Measurements from ENCODE around the gene MORN1. TPM values are rescaled to one million over a fixed set of nuclear protein-coding genes. Genes with fewer than 3 reads are reported as not detected.
A peak's percentile ranks its signal among the peaks of the same experiment; 100 is the strongest.

The MORN1 gene
- total and polyA plus RNA-seq, 4 donors, result 5.2 to 23.9 (median 13.9) TPM

DNA sequence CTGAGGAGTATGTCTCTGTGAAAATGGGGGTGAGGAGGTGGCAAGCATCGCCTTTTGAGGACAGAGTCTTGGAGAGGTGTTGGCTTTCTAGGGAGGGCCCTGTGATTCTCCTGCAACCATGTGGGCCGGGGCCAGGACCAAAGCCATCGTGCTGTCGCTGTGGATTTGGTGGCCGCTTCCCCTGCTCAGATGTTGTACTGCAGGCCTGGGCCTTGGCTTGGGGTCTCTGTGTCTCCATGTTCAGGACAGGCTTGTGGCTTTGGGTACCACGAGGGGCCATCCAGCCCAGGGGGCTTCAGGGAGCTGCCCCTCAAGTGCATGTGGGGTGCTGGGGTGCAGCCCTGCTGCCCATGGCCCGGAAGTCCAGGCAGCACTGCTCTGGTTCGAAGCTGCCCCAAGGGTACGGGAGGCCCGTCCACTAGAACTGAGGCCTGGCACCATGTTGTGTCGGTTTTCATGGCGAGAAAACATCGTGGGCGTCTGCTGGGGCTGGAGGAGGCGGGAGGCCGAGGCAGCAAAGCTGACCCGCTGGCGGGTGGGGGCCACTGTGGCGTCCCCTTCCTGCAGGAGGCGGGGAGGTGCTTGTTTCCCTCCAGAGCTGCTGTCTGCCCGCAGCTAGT lies 107.9 kb downstream of the MORN1 start:
- H3K9ac ChIP-seq (ENCODE audit: insufficient read depth in 1 of 2, low read length in 2 of 2), result no peak overlapping the region
- H3K36me3 ChIP-seq (ENCODE audit: control insufficient read depth in 4 of 4, insufficient read depth in 4 of 4, low read length in 4 of 4), result peaks cover 0 to 7% (median 3%) of the 10 kb centered on the region in 4 donors
- H3K4me3 ChIP-seq, result no peak overlapping the region
- H3K27me3 ChIP-seq (ENCODE audit: control insufficient read depth in 3 of 3, insufficient read depth in 3 of 3, low read length in 2 of 3), result no peaks in the 10 kb centered on the region
- no peak for TF ChIP-seq CTCF (IDR thresholded peaks at IDR 0.05; ENCODE audit: control extremely low read depth, extremely low read depth)
- peak overlapping the region in 1 of 2 donors; percentile 3 for H3K27ac ChIP-seq (ENCODE audit: low read depth in 1 of 2, low read length in 1 of 2)
- peaks cover 6 to 36% (median 18%) of the 10 kb centered on the region in 5 donors for H3K4me1 ChIP-seq (ENCODE audit: control insufficient read depth in 5 of 5, insufficient read depth in 5 of 5, low read length in 5 of 5)
- no peak for ATAC-seq (ENCODE audit: insufficient read depth, low FRiP score)
- DNase-seq, result no peak
- no peaks in the 10 kb centered on the region for H3K9me3 ChIP-seq (ENCODE audit: control insufficient read depth in 4 of 4, insufficient read depth in 3 of 4, low read length in 3 of 4)
- 89 to 92% methylated on average over 20 to 21 of the region's 21 CpGs for WGBS, 2 donors

DNA sequence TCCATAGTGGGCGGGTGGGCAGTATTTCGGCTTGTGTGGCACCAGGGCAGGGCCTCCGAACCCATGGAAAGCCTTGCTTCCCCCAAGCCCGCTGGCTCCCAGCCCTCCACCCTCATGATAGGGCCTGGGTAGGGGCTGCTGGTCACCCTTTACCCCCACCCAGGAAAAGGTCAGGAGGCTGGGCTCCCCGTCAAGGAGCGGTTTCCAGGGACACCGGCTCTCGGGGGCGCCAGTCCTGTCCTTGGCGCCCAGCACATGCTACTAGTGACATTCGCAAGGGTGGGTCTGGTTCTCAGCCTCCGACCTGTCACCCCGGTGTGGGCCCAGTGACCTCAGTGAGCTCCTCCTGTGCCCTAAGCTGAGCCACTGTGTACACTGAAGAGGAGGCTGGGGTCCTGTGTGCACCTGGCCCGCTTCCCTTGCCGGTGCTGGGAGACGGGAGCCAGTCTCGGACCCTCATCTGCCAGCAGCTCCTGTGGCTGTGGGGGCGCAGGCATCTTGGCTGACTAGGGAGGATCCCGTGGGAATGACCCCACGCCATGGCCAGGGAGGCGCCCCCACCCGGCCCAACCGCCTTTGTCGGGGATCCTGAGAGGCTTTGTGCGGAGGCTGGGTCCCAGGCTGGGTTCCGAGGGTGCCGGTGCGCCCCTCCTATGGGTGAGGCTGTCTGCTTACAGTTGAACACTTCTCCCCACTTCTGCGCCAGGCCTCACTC lies 108.6 kb downstream of the MORN1 start:
- DNase-seq (no peak), ATAC-seq (ENCODE audit: insufficient read depth, low FRiP score) (no peak)
- Histone ChIP-seq H3K4me1 (ENCODE audit: control insufficient read depth in 5 of 5, insufficient read depth in 5 of 5, low read length in 5 of 5) (peaks cover 9 to 41% (median 26%) of the 10 kb centered on the region in 5 donors), H3K27ac (ENCODE audit: low read depth in 1 of 2, low read length in 1 of 2) (peak overlapping the region in 1 of 2 donors; percentile 3), H3K27me3 (ENCODE audit: control insufficient read depth in 3 of 3, insufficient read depth in 3 of 3, low read length in 2 of 3) (no peaks in the 10 kb centered on the region), H3K4me3 (no peak overlapping the region), H3K9me3 (ENCODE audit: control insufficient read depth in 4 of 4, insufficient read depth in 3 of 4, low read length in 3 of 4) (no peaks in the 10 kb centered on the region), H3K36me3 (ENCODE audit: control insufficient read depth in 4 of 4, insufficient read depth in 4 of 4, low read length in 4 of 4) (peaks cover 0 to 8% (median 4%) of the 10 kb centered on the region in 4 donors), H3K9ac (ENCODE audit: insufficient read depth in 1 of 2, low read length in 2 of 2) (no peak overlapping the region)
- no peak for TF ChIP-seq CTCF (IDR thresholded peaks at IDR 0.05; ENCODE audit: control extremely low read depth, extremely low read depth)
- WGBS, 2 donors, result 95% methylated on average over 29 of the region's 29 CpGs

GRCh38 chr1:2279817-2280216 lies 111.5 kb downstream of the MORN1 start:
- peak overlapping the region; percentile 37 to 69 for H3K9ac ChIP-seq (ENCODE audit: insufficient read depth in 1 of 2, low read length in 2 of 2)
- H3K27ac ChIP-seq (ENCODE audit: low read depth in 1 of 2, low read length in 1 of 2), result peak overlapping the region in 1 of 2 donors; percentile 89
- TF ChIP-seq CTCF (IDR thresholded peaks at IDR 0.05; ENCODE audit: control extremely low read depth, extremely low read depth), result no peak
- H3K4me1 ChIP-seq (ENCODE audit: control insufficient read depth in 5 of 5, insufficient read depth in 5 of 5, low read length in 5 of 5), result peaks cover 22 to 60% (median 52%) of the 10 kb centered on the region in 5 donors
- no peak for DNase-seq
- no peaks in the 10 kb centered on the region for H3K27me3 ChIP-seq (ENCODE audit: control insufficient read depth in 3 of 3, insufficient read depth in 3 of 3, low read length in 2 of 3)
- no peak overlapping the region for H3K4me3 ChIP-seq
- H3K9me3 ChIP-seq (ENCODE audit: control insufficient read depth in 4 of 4, insufficient read depth in 3 of 4, low read length in 3 of 4), result no peaks in the 10 kb centered on the region
- peaks cover 0 to 11% (median 4%) of the 10 kb centered on the region in 4 donors for H3K36me3 ChIP-seq (ENCODE audit: control insufficient read depth in 4 of 4, insufficient read depth in 4 of 4, low read length in 4 of 4)
- 33 to 37% methylated on average over 9 of the region's 9 CpGs for WGBS, 2 donors
- no peak for ATAC-seq (ENCODE audit: insufficient read depth, low FRiP score)
